ENCODE results near the gene TRABD2B.

TRABD2B gene

DNA sequence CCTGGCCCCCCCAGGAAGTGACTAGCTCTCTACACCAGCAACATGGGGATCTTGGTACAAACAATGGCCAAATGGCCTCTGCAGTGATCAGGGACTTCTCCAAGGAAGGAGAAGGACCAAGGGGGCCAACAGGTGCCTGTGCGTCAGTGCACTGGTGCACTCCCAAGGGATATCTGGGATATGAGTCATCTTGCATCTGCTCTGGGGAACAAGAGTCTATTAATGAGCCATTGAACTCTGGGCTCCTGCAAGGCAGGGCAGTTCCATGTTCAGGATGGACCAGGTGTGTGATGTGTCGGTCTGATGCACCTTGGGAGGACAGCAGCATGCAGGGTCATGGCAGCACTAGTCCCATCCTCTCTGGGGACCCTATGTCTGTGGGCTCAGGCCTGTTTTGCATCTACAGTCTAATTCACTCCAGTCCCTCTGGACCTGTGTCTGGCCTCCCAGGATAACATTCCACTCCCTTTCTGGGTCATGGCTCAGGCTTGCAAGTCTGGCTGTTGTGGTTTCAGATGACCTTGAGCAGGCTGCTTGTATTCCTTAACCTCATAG lies 125.3 kb downstream of the TRABD2B start:
- DNase-seq: no peak

DNA sequence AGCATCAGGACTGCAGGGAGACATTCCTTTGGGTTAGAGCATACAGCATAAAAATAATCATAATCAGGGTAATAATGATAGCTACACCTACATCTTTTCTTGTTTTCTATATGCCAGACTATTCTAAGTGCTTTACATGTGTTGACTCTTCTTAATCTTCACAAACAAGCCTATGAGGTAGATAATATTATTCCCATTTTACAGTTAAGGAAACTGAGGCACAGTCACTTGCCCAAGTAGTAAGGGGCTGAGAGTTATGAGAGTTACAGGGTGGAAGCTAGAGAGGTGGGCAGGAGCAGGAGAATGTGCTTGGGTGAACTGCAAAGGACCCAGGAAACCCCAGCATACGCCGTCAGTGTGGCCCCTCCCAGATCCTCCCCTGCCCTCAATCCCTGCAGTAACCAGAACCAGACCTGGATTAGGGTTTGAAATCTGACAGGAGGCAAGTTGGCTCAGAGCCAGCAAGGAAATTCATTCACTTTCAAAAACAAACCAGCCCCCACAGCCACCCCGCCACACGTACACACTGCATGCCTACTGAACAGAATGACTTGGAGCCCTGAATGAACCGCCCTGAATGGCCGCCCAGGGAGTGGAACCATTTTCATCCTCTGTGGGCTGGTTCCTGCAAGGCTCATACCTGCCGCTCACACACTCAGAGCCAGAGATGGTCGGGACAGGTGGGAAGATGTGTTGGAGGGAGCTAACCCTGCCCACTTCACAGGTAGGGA lies 126.1 kb downstream of the TRABD2B start:
- DNase-seq: no peak

DNA sequence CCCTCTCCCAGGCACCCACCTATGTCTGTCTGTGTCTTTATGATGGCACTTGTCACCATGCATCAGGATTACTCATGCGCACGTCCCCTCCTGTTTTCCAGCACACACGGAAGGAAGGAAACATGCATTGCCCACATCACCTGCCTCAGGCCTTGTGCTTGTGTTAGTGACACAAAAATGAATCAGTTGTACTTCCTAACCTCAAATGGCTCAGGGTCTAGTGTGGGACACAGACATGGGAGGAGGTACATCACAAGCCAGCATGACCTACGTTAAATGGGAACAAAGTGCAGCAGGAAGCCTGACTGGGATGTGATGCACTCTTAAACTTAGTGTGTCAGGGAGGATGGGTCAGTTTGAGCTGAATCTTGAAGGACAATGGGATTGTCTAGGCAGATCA lies 126.7 kb downstream of the TRABD2B start:
- DNase-seq: no peak

DNA sequence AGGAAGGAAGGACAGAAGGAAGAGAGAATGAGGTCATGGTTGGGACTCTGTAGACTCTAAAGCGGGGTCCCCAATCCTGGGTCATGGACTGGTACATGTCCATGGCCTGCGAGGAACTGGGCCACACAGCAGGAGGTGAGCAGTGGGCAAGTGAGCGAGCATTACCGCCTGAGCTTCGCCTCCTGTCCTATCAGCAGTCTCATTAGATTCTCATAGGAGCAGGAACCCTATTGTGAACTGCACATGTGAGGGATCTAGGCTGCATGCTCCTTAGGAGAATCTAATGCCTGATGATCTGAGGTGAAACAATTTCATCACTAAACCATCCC lies 128.9 kb downstream of the TRABD2B start:
- DNase-seq: no peak

DNA sequence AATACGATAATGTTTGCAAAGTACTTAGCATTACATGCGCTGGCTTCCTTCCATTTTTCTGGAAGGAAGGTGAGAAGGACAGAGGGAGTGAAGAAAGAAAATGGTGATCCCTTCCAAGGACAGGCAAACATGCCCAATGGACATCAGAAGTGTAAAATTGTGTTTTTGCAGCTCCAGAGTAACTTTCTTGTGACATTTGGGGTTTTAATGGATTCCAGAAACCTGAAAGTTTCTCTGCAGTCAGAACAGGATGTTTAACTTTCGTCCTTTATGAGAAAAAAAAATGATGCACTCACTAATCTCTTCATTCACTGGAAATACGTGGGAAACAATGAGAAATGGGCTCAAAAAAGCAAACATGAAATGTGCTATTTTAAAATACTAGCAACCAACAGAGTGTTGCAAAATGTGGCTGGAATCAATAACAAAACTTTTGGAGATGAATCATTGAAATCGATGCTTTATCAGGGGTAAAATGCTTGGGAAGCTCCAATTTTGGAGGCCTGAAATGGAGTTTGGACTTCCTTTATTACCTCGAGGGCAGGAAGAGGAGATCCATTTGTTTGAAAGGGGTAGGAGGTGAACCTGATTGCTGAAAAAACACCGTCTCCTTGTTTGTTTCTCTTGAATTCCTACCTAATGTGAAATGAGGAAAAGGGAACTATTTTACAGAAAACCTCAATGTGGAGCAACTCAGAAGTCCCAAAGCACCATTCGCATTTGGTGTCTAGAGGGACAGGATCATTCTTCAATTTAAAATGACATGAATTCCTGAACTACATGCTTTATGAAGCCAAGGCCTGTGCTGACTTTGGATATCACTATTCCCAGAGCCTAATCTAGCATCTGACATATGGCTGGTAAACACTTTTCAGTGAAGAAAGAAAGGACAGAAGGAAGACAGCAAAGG lies 129.5 kb downstream of the TRABD2B start:
- DNase-seq: no peak

DNA sequence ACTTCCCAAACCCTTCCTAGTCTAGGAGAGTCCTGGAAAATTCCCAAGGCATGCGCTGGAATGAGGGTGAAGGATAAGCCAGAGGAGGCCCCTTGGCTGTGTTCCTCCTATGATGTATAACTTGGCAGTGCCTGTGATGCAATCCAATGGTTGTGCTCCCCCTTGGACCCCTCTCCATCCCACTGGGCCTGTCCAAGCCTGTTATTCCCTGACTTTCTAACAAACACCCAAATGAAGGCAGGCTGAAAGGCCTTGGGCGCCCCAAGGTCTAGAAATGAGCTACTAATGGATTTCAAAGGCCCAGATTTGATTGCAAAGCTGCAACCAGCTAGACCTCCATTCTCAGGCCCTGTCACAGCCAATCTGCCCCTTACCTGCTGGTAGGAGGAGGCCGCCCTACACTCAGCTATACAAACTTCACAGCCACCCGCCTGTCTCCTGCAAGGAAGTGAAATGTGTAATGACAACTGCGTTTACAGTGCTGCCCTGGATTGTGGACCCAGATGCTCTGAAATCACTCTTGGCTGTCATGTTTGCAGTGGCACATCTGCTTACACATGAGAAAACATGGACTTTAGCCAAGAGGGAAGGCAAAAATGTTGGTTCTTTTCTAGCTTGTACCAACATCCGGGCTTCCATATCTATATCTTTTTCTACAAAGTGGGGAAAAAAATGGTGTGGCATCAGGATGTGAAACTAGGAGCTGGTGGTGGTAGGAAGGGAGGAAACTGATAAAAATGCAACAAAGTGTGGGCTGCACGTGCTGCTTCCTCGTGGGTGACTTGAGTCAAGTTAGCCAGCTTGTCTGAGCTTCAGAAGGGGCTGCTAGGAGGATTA lies 130.4 kb downstream of the TRABD2B start:
- DNase-seq: no peak

DNA sequence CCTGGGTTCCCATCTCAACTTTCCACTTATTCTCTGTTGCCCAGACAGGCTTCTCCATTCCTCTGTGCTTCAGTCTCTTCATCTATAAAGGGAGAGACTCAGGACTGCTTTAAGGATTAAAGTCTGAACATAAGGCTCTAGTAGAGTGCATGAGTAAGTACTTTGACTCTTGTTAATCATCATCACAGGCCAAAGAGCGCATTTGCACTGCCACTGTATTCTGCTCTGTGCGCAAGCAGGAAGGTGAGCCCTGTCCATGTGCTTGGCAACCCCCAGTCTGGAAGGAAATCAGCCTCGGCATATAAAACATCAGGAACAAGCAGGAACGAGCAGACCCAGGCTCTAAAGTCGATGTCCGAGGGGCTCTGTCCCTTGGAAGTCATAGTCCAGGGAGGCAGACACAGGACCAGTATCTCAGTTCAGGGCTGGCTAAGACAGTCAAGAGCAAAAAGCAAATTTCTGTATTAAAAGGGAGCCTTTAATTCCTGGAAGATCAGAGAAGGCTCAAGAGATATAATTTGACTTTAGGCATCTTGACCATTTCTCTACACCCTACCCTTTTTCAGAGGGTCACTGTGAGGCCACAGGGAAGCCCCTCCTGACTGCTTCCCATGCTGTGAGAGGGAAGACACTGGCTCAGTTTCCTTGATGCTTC lies 131.2 kb downstream of the TRABD2B start:
- no peak for DNase-seq

DNA sequence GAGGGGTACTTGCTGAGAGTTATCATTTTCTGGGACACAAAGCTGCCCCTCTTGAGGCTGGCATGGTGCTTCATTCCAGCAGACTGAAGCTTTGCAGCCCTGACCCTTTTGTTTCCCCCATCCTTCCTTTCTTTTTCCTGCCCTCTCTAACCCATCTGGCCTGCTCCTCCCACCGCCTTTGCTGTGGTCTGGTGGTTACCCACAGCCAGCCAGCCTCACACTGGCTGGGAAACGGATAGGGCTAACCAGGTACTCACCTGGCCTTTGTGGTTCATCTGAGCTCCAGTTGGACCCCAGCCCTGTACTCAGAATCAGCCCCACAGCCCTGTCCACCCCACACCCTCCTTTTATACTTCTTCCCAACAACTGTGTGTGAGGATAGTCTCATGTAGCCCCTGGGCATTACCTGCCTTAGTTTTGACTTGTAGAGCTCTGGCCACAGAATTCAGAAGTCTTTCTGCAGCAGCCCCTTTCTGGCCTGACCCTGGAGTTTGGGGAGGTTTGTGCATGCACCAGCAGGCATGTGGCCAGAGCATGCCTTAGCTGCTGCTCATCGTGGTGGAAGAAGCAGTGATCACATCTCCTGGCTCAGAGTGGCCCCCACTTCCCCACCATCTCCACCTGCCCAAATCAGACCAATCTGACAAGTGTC lies 138.0 kb downstream of the TRABD2B start:
- DNase-seq: no peak

DNA sequence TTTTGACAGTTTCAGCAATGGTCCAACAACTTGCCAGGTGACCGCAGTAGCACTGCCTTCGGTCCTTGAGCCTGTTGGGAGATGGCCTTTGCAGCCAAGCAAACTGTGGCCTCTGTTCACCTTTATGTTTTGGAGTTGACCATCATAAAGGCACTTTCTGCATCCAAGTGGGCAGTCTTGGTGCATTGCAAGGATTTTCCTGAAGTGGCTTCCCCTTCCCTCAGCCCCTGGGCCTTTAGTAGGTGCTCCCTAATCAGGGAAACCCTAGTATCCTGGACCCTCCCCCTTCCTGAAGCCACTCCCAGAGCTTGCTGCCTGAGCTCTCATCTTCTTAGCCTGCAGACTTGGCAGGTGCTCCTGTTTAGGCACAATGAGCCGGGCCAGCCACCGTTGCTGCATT lies 140.2 kb downstream of the TRABD2B start:
- DNase-seq: no peak

DNA sequence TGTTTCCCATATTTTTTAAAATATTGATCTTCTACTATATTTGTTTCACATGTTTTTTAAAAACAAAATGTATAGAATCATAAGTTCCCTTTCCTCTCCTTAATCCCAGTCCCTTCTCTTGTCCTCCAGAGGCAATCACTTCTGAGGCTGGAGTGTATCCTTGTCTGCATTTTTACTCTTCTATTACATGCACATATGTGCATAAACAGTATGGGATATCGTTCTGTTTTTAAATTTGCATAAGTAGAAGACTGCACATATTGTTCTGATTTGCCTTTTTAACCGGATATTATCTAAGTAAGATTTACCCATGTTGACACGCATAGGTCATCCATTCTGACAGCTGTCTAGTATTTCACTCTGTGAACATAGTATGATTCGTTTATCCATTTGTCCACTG lies 142.0 kb downstream of the TRABD2B start:
- no peak for DNase-seq

DNA sequence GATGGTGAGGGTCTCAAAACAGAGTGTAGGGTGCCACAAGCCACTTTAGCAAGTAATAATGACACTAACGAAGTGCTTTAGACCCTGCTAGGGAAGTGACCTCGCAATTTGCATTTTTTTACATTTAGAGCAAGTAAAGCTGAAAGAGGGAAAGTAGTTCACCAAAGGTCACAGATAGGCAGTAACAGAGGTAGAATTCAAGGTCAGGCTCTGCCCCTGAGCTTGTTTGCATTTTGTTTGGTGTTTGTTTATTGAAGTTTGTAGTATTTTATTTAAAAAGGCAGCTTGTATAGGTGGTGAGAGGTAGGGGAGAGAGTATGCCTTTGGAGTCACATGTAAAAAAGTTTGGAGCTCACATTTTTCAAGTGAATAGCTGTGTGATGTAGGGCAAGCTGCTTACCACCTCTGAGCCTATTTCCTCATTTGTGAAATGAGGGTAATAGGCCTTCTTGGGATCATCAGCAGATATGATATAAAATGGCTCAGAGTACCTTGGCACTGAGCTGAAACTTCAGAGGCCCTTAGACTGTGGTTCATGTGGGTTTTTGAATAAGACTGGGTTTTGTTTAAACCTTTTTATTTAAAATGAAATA lies 142.5 kb downstream of the TRABD2B start:
- no peak for DNase-seq

DNA sequence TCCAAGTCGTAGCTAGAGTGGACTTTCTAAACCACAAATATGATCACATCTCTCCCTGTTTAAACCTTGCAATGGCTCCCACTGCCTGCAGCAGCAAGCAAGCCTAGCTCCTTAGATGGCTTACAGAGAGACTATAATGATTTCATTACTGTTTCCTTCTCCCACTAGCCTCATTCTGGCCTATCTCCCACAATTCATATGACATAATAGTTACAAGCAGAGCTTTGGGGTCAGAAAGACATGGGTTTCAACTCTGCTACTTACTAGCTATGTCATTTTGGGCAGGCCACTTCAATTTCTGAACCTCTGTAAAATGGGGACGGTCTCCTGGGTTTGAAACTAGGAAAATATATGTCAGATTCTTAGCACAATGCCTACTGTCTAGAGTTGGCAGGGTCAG lies 143.3 kb downstream of the TRABD2B start:
- no peak for DNase-seq

DNA sequence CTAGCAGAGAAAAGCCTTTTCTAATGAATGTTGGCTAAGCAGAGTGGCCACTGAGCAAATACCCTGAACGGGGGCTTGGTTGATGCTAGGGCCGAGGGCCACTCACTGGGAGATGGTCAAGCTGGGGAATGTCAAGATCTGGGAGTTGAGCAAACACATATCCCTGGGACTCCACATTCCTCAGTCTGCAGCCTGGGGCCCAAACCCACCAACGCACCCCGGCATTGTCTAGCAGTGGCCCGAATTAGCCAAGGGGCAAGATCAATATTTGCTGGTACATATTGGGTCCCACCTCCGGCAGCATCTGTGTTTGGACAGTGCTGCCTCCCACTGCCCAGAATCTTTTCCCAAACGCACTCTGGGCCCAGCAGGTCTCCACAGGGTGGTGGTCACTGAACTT lies 144.1 kb downstream of the TRABD2B start:
- no peak for DNase-seq

DNA sequence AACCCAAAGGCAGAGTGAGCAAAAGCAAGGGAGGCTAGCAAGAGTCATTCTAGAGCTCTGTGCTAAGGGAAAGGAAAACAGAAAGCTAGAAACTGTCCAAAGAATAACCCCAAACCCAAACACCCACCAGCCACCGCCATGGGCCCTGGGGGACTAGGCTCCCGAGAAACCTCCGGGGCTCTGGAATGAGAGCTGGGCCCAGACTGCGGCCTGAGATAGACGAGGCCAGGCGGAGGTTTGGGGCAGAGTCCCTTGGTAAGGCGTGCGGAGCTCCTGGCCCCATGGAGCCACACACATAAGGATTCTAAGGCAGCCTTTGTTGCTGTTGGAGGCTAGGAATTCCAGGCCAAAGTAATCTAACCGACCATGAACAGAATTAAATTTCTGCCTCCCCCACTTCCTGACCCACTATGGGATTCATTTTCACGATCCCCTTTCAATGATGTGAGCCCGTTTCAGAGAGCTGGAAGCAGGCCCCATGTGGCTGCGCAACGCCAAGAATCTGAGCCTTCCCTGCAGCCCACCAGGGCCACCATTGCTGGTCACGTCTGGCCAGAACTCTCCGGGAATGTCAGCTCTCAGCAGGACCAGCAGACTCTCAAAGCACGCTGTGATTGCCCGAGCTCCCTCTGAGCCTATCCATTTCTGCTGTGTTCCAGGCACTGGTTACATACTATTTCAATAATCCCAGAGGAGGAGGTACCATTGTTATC lies 145.0 kb downstream of the TRABD2B start:
- no peak for DNase-seq

DNA sequence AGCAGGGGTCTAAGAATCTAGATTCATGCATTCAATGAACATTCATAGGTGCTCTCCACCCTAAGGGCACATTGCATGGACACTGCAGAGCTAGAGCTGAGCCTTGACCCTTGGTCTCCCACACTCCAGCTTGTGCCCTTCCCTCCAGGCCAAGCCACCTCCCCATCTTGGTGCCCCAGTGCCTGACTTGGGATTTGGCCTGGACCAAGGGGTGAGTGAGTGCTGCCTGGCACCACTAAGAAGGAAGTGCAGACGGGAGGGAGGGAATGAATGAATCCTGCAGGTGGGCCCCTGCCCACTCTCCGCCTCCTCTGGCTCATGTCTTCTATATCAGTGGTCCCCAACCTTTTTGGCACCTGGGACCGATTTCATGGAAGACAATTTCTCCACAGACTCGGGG lies 146.7 kb downstream of the TRABD2B start:
- DNase-seq: no peak

DNA sequence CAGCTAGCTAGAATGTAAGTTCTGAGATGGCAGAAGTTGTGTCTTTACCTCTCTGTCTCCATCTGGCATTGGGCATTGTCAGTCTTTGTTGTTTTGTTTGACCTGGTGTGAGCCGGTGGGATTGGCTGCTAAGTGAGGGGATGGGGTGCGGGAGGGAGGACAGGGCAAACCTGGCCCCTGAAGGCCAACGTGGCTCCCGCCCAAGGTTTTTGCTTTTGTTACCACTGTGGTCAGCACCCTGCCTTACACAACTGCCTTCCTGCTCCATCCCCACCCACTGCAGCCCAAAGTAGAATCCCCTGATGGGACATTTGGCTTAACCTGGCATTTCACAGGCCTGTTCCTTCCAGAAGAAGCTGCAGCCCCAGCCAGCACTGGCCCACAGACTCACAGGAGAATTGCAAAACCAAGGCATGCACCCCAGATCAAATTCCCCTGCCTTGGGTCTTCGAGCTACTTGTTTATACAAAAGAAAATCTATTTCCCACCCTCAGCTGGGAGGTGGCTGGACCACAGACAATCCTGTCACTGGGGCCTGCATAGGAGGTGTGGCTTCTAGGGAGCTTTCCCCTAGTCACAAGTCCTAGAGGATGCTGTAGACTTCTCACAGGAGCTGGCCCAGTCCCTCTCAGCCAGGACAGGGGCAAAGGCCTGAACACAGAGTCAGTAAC lies 147.5 kb downstream of the TRABD2B start:
- no peak for DNase-seq

DNA sequence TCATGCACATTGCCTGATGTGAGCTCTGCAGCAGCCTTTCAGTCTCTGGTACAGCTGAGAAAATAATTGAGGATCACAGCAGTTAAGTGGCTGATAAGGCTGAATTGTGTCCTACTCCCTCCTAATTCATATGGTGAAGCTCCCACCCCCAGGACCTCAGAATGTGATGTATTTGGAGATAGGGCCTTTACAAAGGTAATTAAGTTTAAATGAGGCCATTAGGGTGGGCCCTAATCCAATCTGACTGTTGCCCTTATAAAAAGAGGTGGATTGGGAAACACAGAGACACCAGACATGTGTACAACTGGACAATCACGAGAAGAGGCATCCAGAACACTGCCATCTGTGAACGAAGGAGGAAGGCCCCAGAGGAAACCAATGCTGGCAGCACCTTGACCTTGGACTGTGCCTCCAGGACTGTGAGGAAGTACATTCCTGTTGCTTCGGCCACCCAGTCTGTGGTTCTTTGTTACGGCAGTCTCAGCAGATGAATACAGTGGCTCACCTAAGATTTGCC lies 148.1 kb downstream of the TRABD2B start:
- DNase-seq: no peak

DNA sequence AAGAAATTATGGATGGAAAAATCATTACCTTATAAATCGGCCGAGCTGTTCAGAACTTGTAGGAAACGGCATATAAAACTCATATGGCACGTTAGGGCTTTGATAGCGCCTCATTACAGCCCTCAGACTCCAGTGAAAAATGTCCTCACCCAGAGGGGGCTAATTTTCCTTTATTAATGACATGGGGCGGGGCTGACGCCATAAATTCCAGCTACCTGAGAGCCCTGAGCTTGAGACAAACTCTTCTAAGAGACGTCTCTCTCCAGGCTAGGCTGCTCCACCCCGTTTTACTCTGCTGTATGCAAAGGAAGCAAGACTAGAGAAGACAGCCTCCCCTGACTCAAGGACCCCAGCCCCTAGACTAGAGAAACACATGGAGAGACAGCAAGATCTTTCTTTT lies 149.4 kb downstream of the TRABD2B start:
- DNase-seq: no peak

DNA sequence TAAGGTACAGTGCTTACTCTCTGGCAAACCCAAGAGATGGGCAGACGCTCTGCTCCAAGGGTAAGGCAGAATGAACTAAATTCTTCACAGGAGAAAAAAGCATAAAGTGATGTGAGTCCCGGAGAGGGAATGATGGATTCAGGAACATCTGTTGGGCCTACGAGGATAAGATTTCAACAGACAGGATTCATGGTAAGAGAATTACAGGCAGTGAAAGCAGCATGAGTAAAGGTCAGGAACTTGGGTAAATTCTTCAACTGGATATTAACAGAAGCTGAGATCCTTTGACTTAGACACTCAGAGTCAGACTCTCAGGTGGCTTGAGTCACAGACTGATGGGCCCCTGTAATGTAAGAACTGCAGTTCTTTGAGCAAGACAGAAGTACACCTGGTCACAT lies 152.6 kb downstream of the TRABD2B start:
- DNase-seq: no peak

All from activated CD8-positive, alpha-beta memory T cell treated with anti-CD3 and anti-CD28 coated beads, Interleukin-2, amount 50 U/mL, for 48 hours (primary cell).